ENCODE measurements around the gene LYRM4.

Gene LYRM4

DNA sequence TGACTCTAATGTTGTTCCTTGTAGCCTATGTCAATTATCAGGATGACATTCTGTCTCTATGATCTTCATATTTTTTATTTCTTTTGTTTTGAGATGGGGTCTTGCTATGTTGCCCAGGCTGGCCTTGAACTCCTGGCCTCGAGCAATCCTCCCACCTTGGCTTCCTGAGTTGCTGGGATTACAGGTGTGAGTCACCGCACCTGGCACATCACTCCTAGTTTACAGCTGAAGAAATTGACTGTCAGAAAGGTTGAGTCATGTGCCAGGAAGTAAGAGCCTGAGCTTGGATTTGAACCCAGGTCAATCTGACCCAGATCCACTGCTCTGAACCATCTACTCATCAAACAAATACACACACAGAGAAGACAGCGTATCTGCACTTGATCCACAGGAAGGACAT lies 161.2 kb downstream of the LYRM4 start:
- CTCF ChIA-PET: interaction anchor here (1.1 kb wide), 1 partner anchor 44 kb away, joined by 3 read pairs; no protein-coding TSS in a partner anchor

DNA sequence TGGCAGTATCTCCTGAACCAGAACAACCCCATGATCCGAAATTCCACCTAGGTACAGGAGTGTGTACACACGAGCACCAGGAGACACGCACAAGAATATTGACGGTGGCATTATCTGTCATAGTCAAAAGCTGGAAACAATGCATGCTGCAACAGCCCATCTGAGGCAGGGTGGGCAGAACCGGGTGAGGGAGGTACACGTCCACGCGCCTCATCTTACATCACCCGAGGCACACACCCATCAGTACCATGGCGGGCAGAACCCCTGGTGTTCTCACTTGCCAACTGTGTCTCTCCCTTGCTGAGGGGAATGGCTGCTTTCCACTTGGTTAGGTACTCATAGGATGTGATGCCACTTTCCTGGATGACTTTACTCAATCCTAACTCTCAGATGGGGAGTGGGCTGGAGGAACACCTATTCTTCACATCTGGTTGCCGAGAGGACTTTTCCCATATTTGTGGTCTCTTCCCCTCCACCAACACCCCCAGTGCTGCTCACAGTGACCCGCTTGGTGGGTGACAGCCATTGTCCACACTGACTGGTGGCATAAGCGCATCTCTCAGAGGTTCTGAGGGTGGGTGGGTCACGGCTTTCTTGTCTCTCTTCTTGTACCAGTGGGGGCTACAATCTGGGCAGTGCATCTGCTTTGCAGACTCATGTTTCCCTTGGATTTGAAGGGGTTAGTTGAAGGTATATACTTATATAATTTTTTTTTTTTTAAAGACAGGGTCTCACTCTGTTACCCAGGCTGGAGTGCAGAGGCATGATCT lies 162.1 kb downstream of the LYRM4 start:
- peaks cover 16% of the 10 kb centered on the region for H3K4me1 ChIP-seq (ENCODE audit: control insufficient read depth, insufficient read depth, low read length)
- no peak overlapping the region for H3K4me3 ChIP-seq (ENCODE audit: low read depth, low read length)
- POLR2A ChIA-PET: no interaction called here
- no peaks in the 10 kb centered on the region for H3K36me3 ChIP-seq (ENCODE audit: control insufficient read depth in 2 of 2, insufficient read depth in 1 of 2, low read length in 2 of 2)
- CTCF ChIA-PET: interaction anchor here (1.1 kb wide), 1 partner anchor 45 kb away, joined by 3 read pairs; no protein-coding TSS in a partner anchor
- H3K9me3 ChIP-seq (ENCODE audit: control insufficient read depth, insufficient read depth, low read depth, low read length): no peaks in the 10 kb centered on the region
- H3K27ac ChIP-seq (ENCODE audit: extremely low read depth, low read depth, low read length): no peak overlapping the region
- TF ChIP-seq, protein P1, sequence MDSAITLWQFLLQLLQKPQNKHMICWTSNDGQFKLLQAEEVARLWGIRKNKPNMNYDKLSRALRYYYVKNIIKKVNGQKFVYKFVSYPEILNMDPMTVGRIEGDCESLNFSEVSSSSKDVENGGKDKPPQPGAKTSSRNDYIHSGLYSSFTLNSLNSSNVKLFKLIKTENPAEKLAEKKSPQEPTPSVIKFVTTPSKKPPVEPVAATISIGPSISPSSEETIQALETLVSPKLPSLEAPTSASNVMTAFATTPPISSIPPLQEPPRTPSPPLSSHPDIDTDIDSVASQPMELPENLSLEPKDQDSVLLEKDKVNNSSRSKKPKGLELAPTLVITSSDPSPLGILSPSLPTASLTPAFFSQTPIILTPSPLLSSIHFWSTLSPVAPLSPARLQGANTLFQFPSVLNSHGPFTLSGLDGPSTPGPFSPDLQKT (IDR thresholded peaks at IDR 0.05; ENCODE audit: borderline replicate concordance, low read depth, low read length): no peak
- TF ChIP-seq, protein P2, sequence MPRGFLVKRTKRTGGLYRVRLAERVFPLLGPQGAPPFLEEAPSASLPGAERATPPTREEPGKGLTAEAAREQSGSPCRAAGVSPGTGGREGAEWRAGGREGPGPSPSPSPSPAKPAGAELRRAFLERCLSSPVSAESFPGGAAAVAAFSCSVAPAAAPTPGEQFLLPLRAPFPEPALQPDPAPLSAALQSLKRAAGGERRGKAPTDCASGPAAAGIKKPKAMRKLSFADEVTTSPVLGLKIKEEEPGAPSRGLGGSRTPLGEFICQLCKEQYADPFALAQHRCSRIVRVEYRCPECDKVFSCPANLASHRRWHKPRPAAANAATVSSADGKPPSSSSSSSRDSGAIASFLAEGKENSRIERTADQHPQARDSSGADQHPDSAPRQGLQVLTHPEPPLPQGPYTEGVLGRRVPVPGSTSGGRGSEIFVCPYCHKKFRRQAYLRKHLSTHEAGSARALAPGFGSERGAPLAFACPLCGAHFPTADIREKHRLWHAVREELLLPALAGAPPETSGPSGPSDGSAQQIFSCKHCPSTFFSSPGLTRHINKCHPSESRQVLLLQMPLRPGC (tag by site-specific recombination; IDR thresholded peaks at IDR 0.05): no peak
- TF ChIP-seq ZNF423 (tag by site-specific recombination; IDR thresholded peaks at IDR 0.05) (no peak), EGR2 (tag by site-specific recombination; IDR thresholded peaks at IDR 0.05; ENCODE audit: low read depth) (no peak), ZNF555 (tag by site-specific recombination; conservative IDR thresholded peaks at IDR 0.05) (no peak), ZNF621 (tag by site-specific recombination; IDR thresholded peaks at IDR 0.05) (no peak), ZNF266 (tag by site-specific recombination; IDR thresholded peaks at IDR 0.05; ENCODE audit: low read depth) (no peak), ZNF174 (tag by site-specific recombination; IDR thresholded peaks at IDR 0.05) (no peak), IKZF3 (tag by site-specific recombination; IDR thresholded peaks at IDR 0.05) (no peak), ZNF19 (tag by site-specific recombination; IDR thresholded peaks at IDR 0.05; ENCODE audit: low read depth) (no peak), ZNF768 (tag by site-specific recombination; IDR thresholded peaks at IDR 0.05) (no peak), ZNF629 (tag by site-specific recombination; IDR thresholded peaks at IDR 0.05) (no peak), KLF7 (tag by site-specific recombination; IDR thresholded peaks at IDR 0.05; ENCODE audit: borderline replicate concordance) (no peak), ZBTB20 (tag by site-specific recombination; IDR thresholded peaks at IDR 0.05) (no peak), ZNF175 (tag by site-specific recombination; IDR thresholded peaks at IDR 0.05) (no peak)
- TF ChIP-seq, protein P3, sequence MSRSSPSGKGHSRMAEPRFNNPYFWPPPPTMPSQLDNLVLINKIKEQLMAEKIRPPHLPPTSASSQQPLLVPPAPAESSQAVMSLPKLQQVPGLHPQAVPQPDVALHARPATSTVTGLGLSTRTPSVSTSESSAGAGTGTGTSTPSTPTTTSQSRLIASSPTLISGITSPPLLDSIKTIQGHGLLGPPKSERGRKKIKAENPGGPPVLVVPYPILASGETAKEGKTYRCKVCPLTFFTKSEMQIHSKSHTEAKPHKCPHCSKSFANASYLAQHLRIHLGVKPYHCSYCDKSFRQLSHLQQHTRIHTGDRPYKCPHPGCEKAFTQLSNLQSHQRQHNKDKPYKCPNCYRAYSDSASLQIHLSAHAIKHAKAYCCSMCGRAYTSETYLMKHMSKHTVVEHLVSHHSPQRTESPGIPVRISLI (tag by site-specific recombination; IDR thresholded peaks at IDR 0.05): no peak
- TF ChIP-seq, protein P4, sequence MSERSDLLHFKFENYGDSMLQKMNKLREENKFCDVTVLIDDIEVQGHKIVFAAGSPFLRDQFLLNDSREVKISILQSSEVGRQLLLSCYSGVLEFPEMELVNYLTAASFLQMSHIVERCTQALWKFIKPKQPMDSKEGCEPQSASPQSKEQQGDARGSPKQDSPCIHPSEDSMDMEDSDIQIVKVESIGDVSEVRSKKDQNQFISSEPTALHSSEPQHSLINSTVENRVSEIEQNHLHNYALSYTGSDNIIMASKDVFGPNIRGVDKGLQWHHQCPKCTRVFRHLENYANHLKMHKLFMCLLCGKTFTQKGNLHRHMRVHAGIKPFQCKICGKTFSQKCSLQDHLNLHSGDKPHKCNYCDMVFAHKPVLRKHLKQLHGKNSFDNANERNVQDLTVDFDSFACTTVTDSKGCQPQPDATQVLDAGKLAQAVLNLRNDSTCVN (tag by site-specific recombination; optimal IDR thresholded peaks at IDR 0.05): no peak

More for the DNA sequence above, 161.2 kb downstream of the LYRM4 start:
- no peak for TF ChIP-seq ZNF791 (tag by site-specific recombination; IDR thresholded peaks at IDR 0.05)
- TF ChIP-seq ZNF514 (tag by site-specific recombination; IDR thresholded peaks at IDR 0.05): no peak
- TF ChIP-seq ZNF24 (tag by site-specific recombination; IDR thresholded peaks at IDR 0.05): no peak
- no peak for TF ChIP-seq ZNF221 (tag by site-specific recombination; IDR thresholded peaks at IDR 0.05; ENCODE audit: borderline replicate concordance)
- no peak for TF ChIP-seq ZNF768 (tag by site-specific recombination; IDR thresholded peaks at IDR 0.05)
- TF ChIP-seq ZNF341 (tag by site-specific recombination; IDR thresholded peaks at IDR 0.05; ENCODE audit: low read depth): no peak
- no peak for TF ChIP-seq ZNF239 (tag by site-specific recombination; IDR thresholded peaks at IDR 0.05)
- TF ChIP-seq, protein P5, sequence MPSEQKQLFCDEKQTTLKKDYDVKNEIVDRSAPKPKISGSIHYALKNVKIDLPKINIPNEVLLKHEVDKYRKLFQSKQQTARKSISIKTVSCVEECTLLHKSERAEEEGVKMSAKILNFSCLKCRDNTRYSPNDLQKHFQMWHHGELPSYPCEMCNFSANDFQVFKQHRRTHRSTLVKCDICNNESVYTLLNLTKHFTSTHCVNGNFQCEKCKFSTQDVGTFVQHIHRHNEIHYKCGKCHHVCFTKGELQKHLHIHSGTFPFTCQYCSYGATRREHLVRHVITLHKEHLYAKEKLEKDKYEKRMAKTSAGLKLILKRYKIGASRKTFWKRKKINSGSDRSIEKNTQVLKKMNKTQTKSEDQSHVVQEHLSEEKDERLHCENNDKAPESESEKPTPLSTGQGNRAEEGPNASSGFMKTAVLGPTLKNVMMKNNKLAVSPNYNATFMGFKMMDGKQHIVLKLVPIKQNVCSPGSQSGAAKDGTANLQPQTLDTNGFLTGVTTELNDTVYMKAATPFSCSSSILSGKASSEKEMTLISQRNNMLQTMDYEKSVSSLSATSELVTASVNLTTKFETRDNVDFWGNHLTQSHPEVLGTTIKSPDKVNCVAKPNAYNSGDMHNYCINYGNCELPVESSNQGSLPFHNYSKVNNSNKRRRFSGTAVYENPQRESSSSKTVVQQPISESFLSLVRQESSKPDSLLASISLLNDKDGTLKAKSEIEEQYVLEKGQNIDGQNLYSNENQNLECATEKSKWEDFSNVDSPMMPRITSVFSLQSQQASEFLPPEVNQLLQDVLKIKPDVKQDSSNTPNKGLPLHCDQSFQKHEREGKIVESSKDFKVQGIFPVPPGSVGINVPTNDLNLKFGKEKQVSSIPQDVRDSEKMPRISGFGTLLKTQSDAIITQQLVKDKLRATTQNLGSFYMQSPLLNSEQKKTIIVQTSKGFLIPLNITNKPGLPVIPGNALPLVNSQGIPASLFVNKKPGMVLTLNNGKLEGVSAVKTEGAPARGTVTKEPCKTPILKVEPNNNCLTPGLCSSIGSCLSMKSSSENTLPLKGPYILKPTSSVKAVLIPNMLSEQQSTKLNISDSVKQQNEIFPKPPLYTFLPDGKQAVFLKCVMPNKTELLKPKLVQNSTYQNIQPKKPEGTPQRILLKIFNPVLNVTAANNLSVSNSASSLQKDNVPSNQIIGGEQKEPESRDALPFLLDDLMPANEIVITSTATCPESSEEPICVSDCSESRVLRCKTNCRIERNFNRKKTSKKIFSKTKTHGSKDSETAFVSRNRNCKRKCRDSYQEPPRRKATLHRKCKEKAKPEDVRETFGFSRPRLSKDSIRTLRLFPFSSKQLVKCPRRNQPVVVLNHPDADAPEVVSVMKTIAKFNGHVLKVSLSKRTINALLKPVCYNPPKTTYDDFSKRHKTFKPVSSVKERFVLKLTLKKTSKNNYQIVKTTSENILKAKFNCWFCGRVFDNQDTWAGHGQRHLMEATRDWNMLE (tag by site-specific recombination; conservative IDR thresholded peaks at IDR 0.05; ENCODE audit: low read depth): no peak
- TF ChIP-seq ZBTB48 (tag by site-specific recombination; IDR thresholded peaks at IDR 0.05): no peak
- no peak for TF ChIP-seq ZNF76 (tag by site-specific recombination; IDR thresholded peaks at IDR 0.05; ENCODE audit: borderline replicate concordance, low read depth)
- no peak for TF ChIP-seq MYNN (tag by site-specific recombination; IDR thresholded peaks at IDR 0.05; ENCODE audit: borderline replicate concordance)
- no peak for TF ChIP-seq ZNF214 (tag by site-specific recombination; IDR thresholded peaks at IDR 0.05; ENCODE audit: borderline replicate concordance)
- no peak for TF ChIP-seq ZNF404 (tag by site-specific recombination; IDR thresholded peaks at IDR 0.05)
- Histone ChIP-seq H3K36me3 (ENCODE audit: control insufficient read depth in 2 of 2, insufficient read depth in 1 of 2, low read length in 2 of 2) (no peaks in the 10 kb centered on the region), H3K27ac (ENCODE audit: extremely low read depth, low read depth, low read length) (no peak overlapping the region), H3K4me3 (ENCODE audit: low read depth, low read length) (no peak overlapping the region), H3K9me3 (ENCODE audit: control insufficient read depth, insufficient read depth, low read depth, low read length) (no peaks in the 10 kb centered on the region), H3K4me1 (ENCODE audit: control insufficient read depth, insufficient read depth, low read length) (peaks cover 8% of the 10 kb centered on the region)
- POLR2A ChIA-PET: no interaction called here

Measured in HEK293 (cell line).